DMS79 (cell line): ENCODE results near the gene ITGB5.

Source experiments
- DNase-seq: peaks from one replicate; lab custom pipeline; 2025; lab: John Stamatoyannopoulos, UW

ITGB5 gene

DNA sequence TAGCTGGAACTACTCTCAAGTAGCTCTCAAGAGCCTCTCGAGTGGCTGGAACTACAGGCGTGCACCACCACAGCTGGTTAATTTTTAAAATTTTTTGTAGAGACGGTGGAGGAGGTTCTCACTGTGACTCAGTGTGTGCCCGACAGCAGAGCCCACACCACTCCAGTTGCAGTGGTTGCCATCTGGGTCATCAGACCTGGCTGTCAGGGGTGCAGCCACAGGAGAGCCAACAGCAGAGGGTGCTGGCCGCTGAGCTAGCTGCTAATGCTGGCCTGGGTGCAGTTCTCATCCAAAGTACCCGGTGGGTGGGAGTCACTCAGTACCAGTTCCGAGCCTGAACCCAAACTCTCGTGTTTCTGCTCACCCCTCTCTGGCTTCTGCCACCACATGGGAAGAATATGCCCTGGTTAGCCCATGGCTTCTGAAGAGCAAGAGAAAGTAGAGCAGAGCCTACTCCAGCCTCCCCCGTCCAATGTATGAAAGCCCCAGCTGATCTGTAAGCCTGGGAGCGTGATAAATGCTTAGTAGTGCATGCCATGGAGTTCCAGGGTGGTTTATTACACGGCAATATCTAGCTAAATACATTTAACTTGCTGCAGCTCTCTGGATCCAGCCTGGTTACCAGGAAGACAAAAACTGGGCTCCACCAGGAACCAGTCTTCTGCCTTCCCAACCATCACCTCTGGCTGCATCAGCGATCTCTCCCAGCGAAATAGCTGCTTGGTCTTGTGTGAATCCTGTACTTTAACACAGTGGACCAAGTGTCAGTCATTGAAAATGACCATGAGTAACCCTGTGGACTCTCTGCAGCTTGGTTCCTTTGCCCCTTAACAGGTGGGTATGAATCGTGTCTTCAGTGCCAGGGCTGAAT lies 139.8 kb downstream of the ITGB5 start:
- DNase-seq: no peak

DNA sequence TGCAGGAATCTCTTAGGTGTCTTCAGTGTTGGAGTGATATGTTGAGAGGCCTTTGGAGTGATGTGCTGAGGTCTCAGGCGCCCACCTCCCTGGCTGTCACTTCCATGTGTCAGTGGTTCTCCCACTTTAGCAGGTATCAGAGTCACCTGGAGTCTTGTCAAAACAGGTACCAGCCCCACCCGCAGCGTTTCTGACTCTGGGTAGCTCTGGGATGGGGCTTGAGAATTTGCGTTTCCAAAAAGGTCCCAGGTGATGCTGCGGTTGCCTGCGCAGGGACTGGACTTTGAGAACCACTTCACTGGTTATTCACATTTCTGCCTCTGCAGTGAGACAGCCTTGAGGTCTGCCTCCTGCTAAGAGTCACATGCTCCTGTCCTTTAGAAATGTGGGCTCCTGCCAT lies 141.4 kb downstream of the ITGB5 start:
- DNase-seq: no peak

DNA sequence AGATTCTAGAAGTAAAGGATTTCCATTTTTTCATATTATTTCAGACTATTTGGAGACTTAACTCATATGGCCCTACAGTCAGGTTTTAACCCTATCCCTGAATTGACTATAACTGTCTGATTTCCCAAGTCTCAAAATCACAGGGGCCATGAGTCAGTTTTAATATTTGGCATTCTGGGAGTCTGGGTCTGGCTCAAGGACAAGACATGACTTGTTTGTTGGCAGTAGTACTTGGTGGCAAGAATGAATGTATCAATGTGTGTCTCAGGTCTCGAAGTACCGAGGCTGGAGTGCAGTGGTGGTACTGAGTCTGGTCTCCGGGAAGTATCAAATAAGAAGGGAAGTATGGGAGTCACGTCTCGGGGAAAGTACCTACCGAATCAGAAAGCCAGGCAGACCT lies 146.1 kb downstream of the ITGB5 start:
- no peak for DNase-seq

DNA sequence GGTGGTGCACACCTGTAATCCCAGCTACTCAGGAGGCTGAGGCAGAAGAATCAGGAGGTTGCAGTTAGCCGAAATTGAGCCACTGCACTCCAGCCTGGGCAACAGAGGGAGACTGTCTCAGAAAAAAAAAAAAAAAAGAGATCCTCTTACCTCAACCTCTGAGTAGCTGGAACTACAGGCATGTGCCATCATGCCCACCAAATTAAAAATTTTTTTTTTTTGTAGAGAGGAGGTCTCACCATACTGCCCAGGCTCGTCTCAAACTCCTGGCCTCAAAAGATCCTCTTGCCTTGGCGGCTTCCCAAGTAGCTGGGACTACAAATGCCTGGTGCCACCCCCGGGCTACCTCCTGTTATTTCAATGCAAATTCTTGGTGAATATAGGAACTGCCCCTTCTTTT lies 155.4 kb downstream of the ITGB5 start:
- no peak for DNase-seq

DNA sequence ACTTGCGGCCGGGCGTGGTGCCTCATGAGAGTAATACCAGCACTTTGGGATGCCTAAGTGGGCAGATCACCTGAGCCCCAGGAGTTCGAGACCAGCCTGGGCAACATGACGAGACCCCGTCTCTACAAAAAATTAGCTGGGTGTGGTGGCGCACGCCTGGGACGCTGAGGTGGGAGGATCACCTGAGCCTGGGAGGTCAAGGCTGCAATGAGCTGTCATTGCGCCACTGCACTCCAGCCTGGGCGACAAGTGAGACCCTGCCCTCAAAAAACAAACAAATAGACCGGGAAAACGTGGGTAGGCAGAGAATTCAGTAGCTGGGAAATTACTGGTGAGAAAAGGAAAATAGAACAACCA lies 156.2 kb downstream of the ITGB5 start:
- DNase-seq: no peak

DNA sequence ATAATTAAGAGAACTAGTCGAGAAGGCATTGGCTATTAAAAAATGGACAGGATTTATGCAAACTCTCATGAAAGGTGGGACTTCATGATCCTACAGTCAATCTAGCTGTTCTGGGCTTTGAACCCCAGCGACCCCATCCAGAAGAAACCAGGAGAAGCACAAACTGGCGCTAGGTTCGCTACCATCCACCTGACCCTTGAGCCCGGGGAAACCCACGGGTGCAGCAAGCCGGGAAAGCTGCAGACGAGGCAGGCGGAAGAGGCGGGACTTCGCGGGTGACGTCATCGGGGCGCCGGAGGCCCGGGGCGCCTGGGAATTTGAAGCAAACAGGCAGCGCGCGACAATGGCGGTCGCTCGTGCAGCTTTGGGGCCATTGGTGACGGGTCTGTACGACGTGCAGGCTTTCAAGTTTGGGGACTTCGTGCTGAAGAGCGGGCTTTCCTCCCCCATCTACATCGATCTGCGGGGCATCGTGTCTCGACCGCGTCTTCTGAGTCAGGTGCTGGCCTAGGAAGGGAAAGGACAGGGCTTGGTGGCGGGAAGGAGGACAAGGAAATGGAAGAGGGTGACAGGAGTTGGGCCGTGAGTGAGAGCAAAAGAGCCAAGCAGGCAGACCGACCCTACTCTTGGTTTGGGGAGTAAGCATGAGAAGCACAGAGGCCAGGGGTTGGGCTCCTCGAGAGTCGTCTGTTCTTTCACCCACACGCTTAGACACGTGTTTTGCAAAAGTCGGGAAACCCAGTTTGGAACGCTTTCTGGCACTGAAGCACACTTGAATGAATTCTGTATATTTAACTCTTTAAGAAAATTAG lies 156.8 kb downstream of the ITGB5 start, which contains the start of gene UMPS:
Gene UMPS, plus strand, starts transcription at position 324 of the 812 bp plus-strand sequence. Its CDS starts 20 bp downstream, at position 344.
- DNase-seq: peak; percentile 85

DNA sequence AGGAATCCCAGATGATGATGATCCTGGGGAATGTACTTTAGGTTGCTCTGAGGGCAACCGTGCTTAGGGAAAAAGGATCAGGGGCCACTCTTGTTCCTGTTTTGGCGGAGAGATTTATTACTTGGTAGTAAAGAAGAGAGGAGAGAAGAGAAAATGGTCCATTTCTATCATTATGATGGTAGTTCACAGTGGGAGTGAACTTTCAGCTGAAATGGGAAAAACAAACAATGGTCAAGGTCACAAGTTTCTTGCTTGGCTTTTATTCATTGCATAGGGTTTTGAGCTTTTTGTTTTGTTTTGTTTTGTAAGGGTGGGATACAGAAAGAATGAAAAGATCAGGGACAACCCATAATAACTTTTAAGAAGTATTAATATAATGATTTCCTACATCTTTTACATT lies 164.6 kb downstream of the ITGB5 start:
- no peak for DNase-seq

DNA sequence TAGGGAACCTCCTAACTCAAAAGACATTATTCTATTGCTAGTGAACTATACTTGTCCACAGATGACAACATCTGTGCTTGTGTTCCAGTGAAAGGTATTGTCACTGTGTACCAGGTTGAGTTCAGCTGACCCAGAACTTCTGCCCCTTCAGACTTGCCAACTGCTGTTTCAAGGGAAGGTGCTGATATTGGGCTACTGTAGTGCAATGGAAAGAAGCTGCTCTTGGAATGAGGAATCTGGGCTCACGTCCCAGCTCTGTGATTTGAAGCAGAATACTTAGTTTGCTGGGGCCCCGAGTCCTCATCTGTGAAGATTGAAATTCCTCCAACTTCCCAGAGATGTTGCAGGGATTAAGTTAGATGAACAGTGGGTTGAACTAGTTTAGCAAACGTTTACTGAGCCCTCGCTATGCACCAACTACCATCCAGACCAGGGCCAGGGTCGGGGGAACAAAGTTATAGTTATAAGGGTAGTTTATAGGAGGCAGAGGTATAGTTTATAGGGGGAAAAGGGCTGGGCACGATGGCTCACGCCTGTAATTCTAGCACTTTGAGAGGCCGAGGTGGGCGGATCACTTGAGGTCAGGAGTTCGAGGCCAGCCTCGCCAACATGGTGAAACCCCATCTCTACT lies 172.8 kb downstream of the ITGB5 start:
- no peak for DNase-seq
